ENCODE measurements around the gene HS3ST1. TPM values are rescaled to one million over a fixed set of nuclear protein-coding genes. Genes with fewer than 3 reads are reported as not detected.

HS3ST1 gene
- total and polyA plus RNA-seq, 7 donors = 0.60 to 3.7 (median 1.6) TPM

DNA sequence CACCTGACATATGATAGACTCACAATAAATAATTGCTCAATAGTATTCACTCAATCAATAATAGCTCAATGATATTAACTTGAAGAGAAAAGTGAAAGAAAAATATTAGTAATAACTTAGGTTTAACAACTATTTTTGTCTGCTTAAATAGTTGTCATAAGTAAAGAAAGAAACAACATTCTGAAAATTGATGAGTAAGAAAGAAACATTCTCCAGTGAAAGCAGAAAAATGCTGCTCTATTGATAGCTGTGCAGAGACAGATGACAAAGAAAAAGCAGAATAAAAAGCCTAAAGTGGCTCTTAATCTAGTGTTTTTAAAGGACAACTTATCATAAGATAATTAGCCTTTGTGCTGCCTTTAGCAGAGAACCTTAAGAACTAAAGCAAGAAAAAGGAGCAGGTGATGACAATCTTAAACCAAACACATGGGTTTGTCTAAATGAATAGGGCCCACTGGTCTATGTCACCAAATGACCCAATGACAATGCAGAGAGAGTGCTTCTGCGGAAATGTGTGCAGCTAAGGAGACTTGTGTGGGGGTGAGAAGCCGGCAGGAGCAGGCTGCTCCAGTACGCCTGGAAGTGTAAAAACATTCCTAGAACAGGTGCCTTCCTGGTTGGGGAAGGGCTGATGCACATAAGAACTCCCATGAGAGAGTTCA lies 13.2 kb downstream of the HS3ST1 start:
- no peaks in the 10 kb centered on the region for H3K27me3 ChIP-seq

DNA sequence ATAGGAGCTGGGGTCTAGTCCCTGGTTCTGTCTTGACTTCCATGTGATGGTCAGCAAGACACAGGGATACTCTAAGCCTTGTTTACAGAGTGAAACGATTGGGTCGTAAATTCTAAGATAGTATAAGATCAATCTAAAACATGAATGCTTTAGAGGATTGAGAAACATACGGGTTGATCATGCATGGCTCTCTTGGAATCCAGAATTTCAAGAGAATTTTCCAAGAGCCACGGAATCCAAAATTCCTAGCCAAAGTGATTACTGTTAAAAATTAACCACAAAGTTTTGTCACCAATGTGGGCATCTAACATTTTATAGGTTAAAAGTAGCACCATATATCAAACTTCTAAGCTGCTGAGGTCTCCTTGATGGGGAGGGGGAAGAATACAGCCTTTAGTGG lies 16.5 kb downstream of the HS3ST1 start:
- Histone ChIP-seq H3K4me1 (no peaks in the 10 kb centered on the region), H3K27ac (no peak overlapping the region), H3K27me3 (no peaks in the 10 kb centered on the region), H3K9me3 (no peaks in the 10 kb centered on the region), H3K4me3 (no peak overlapping the region), H3K36me3 (no peaks in the 10 kb centered on the region)
- 78 to 88% methylated on average over 4 of the region's 4 CpGs for WGBS, 2 donors
- intact Hi-C loops (cut with DNase I) = no loop called here
- TF ChIP-seq POLR2AphosphoS5 (IDR thresholded peaks at IDR 0.05) = no peak
- no peak for DNase-seq

More for the DNA sequence above, 13.2 kb downstream of the HS3ST1 start:
- H3K4me3 ChIP-seq = no peak overlapping the region
- intact Hi-C loops (cut with DNase I) = no loop called here
- H3K36me3 ChIP-seq = no peaks in the 10 kb centered on the region
- WGBS, 2 donors = 83 to 85% methylated on average over 3 of the region's 3 CpGs
- no peaks in the 10 kb centered on the region for H3K4me1 ChIP-seq
- no peak for DNase-seq
- H3K9me3 ChIP-seq = no peaks in the 10 kb centered on the region
- H3K27ac ChIP-seq = no peak overlapping the region
- TF ChIP-seq POLR2A (IDR thresholded peaks at IDR 0.05) = no peak

DNA sequence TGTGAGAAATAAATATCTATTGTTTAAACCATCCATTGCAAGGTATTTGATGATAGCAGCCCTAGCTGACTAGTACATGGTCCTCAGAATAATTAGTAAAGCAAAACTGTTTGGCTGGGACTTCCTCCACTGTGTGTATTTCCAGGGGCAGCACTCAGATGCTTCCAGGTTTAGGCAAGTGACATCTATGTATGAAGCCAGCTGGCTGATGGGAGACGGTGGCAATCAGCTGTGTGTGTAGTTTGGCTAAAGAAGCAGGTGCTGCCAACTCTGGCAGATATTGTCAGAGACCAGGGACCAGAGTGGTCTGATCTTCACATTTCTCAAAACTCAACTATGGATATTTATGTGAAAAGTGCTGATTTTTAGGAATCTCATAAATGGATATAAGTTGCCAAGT lies 19.1 kb downstream of the HS3ST1 start:
- intact Hi-C loops (cut with DNase I) = no loop called here

DNA sequence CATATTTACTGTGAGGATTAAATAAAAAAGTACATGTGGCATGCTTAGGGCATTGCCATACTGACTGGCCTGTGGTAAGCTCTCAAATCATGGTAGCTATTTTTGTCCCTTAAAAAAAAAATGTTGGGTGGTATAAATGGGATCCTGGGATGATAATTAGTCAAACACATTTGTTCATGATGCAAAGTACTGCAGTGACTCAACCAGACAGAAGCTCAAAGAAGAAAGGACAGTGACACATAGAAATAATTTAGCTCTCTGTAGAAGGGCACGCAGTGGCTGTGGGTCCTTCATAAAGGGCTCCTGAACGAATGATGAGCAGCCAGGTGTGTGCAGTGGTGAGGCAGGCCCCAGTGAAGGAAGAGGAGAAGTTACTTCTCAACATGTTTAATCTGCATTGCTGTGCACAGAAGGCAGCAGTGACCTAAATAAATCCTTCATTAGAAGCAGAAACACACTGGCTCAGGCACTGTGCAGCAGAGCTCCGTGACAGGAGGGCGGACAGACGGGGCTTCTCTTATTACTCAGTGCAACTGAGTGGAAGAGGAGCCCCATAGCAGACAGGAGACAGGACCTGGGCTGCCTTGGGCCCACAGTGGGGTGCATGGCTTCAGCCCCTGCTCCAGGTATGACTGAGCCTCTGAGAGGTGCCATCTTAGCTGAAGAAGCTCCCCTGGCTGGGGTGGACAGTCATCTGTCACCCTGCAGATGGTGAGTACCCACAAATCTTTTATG lies 20.3 kb downstream of the HS3ST1 start:
- no peak overlapping the region for H3K27ac ChIP-seq
- no peaks in the 10 kb centered on the region for H3K9me3 ChIP-seq
- H3K27me3 ChIP-seq = no peaks in the 10 kb centered on the region
- WGBS, 2 donors = 80 to 88% methylated on average over 5 of the region's 5 CpGs
- TF ChIP-seq POLR2AphosphoS5 (IDR thresholded peaks at IDR 0.05) (no peak), EP300 (IDR thresholded peaks at IDR 0.05) (no peak), POLR2A (IDR thresholded peaks at IDR 0.05) (no peak)
- TF ChIP-seq, protein P1, sequence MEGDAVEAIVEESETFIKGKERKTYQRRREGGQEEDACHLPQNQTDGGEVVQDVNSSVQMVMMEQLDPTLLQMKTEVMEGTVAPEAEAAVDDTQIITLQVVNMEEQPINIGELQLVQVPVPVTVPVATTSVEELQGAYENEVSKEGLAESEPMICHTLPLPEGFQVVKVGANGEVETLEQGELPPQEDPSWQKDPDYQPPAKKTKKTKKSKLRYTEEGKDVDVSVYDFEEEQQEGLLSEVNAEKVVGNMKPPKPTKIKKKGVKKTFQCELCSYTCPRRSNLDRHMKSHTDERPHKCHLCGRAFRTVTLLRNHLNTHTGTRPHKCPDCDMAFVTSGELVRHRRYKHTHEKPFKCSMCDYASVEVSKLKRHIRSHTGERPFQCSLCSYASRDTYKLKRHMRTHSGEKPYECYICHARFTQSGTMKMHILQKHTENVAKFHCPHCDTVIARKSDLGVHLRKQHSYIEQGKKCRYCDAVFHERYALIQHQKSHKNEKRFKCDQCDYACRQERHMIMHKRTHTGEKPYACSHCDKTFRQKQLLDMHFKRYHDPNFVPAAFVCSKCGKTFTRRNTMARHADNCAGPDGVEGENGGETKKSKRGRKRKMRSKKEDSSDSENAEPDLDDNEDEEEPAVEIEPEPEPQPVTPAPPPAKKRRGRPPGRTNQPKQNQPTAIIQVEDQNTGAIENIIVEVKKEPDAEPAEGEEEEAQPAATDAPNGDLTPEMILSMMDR (IDR thresholded peaks at IDR 0.05) = no peak
- intact Hi-C loops (cut with DNase I) = no loop called here
- no peak for DNase-seq
- H3K36me3 ChIP-seq = no peaks in the 10 kb centered on the region
- H3K4me3 ChIP-seq = no peak overlapping the region
- no peaks in the 10 kb centered on the region for H3K4me1 ChIP-seq

More for the DNA sequence above, 19.1 kb downstream of the HS3ST1 start:
- Histone ChIP-seq H3K27me3 (no peaks in the 10 kb centered on the region), H3K4me1 (no peaks in the 10 kb centered on the region), H3K36me3 (no peaks in the 10 kb centered on the region), H3K4me3 (no peak overlapping the region), H3K9me3 (no peaks in the 10 kb centered on the region), H3K27ac (no peak overlapping the region)
- 78 to 84% methylated on average over 1 of the region's 1 CpG for WGBS, 2 donors
- TF ChIP-seq, protein P1 (IDR thresholded peaks at IDR 0.05) = no peak
- no peak for TF ChIP-seq POLR2A (IDR thresholded peaks at IDR 0.05)
- no peak for TF ChIP-seq EP300 (IDR thresholded peaks at IDR 0.05)
- no peak for TF ChIP-seq POLR2AphosphoS5 (IDR thresholded peaks at IDR 0.05)
- DNase-seq = no peak

DNA sequence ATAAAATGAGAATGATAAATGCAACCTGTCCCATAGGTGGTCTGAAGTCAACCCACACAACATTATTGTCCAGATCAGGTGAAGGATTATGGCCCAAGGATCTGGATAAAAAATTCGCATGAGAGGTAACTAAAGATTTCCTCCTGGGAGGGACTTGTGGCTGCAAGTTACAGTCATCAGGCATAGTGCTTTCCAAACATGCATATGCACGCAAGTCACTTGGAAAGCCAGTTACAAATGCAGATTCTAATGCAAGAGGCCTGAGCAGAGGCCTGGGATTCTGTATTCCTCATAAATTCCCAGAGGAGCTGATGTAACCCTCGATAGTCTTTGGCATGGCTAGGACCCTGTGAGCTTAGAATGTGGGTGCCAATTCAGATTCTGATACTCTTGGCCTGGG lies 21.1 kb downstream of the HS3ST1 start:
- 90 to 91% methylated on average over 3 of the region's 3 CpGs for WGBS, 2 donors
- H3K36me3 ChIP-seq = no peaks in the 10 kb centered on the region

More for the DNA sequence above, 21.1 kb downstream of the HS3ST1 start:
- no peak for DNase-seq
- TF ChIP-seq EP300 (IDR thresholded peaks at IDR 0.05) (no peak), POLR2A (IDR thresholded peaks at IDR 0.05) (no peak), POLR2AphosphoS5 (IDR thresholded peaks at IDR 0.05) (no peak)
- TF ChIP-seq, protein P1 (IDR thresholded peaks at IDR 0.05) = no peak
- Histone ChIP-seq H3K4me3 (no peak overlapping the region), H3K27ac (no peak overlapping the region), H3K27me3 (no peaks in the 10 kb centered on the region), H3K9me3 (no peaks in the 10 kb centered on the region), H3K4me1 (no peaks in the 10 kb centered on the region)
- intact Hi-C loops (cut with DNase I) = no loop called here

Data from sigmoid colon (tissue), 7 donors.